HAP-1 (cell line): ENCODE results near the gene ERFE.
A peak's percentile ranks its signal among the peaks of the same experiment; 100 is the strongest.

Experiments used
- DNase-seq, 2 experiments: peaks; one replicate each; pipeline ENCODE4 v3.0.0-alpha.2; 2016 to 2020; ENCODE audit warnings: low spot score in 2 of 2
- H3K27me3 ChIP-seq: fragments of 250-450 bp; sonication (Bioruptor Pico); 2 replicates; pipeline ENCODE4 v1.5.1; 2020; ENCODE audit warnings: low read depth, mild to moderate bottlenecking, moderate library complexity
- H3K36me3 ChIP-seq: fragments of 250-450 bp; sonication (Bioruptor Pico); replicated peaks from 2 replicates; pipeline ENCODE4 v1.5.1; 2020; ENCODE audit warnings: mild to moderate bottlenecking
- H3K4me1 ChIP-seq: fragments of 250-450 bp; sonication (Bioruptor Pico); 2 replicates; pipeline ENCODE4 v1.5.1; 2020; ENCODE audit warnings: mild to moderate bottlenecking
- H3K4me3 ChIP-seq: fragments of 250-450 bp; sonication (Bioruptor Pico); 2 replicates; pipeline ENCODE4 v1.5.1; 2020; ENCODE audit warnings: mild to moderate bottlenecking, moderate library complexity
- H3K9me3 ChIP-seq: fragments of 250-450 bp; sonication (Bioruptor Pico); 2 replicates; pipeline ENCODE4 v1.5.1; 2020; ENCODE audit warnings: mild to moderate bottlenecking, moderate library complexity
- in situ Hi-C: fragments of 300-500 bp; cut with MboI; formaldehyde crosslinking; loops from 3 replicates; pipeline ENCODE4 v1.14.3; 2020; ENCODE audit warnings: low sequenced_read_pairs, inconsistent platforms, mixed read lengths

ERFE gene

DNA sequence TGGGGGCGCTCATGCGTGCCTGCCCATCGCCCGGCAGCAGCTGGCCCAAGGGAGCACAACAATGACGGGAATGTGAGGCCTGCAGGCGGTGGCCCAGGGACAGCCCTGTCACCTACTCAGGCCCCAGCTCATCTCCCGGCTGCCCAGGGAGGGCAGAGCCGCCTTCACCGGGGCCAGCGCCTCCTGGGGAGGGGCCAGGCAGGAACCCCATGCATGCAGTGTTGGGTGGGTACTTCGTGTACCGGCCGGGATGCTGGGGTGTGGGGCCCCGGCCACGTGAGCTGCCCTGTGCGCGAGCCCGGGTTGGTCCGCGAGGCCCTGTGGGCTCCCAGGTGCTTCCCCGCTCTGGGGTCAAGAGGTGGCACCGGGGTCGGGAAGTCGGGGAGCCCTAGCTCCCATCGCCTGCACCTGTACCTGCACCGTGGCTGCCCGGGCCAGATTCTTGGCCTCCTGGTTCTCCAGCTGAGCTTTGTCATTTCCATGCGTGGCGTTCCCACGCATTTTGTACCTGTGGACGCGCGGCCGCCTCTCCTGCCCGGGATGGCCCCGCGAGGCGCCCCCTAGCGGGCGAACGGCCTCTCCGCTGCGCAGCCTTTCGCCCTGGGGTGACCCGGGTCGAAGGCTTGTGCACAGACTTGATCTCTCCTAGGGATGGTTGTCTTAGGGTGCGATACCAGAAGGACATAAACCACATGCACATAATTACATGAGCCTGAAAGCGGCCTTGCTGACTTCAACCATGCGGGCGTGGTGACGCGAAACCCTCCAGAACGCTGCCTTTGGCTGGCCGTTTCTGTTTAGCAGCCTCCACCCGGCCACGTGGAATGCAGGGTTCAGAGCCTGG, 19.4 kb upstream of the ERFE start:
- DNase-seq = peak; percentile 12 to 71
- H3K36me3 ChIP-seq = no peaks in the 10 kb centered on the region
- H3K4me3 ChIP-seq = no peak overlapping the region
- H3K27me3 ChIP-seq = no peaks in the 10 kb centered on the region
- no peaks in the 10 kb centered on the region for H3K4me1 ChIP-seq
- no peaks in the 10 kb centered on the region for H3K9me3 ChIP-seq
- in situ Hi-C loops = no loop called here

DNA sequence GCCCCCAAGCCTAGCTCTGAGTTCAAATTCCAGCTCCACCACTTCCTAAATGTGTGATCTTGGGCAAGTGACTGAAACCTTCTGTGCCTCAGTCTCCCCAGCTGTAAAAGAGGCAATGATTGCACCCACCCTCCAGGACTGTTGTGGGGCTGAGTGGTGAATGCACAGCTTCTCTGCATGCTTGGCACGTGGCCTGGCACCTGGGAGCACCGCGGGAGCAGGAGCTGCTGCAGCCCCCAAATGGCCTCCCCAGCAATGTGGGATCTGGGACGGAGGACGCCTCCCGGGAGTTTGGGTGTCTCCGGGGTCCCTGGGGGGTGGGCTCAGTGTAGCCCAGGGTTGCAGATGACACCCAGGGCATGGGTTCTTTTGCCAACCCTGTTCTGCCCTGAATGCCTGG, 18.7 kb upstream of the ERFE start:
- DNase-seq = no peak
- in situ Hi-C loops = no loop called here
- Histone ChIP-seq H3K36me3 (no peaks in the 10 kb centered on the region), H3K9me3 (no peaks in the 10 kb centered on the region), H3K4me3 (no peak overlapping the region), H3K27me3 (no peaks in the 10 kb centered on the region), H3K4me1 (no peaks in the 10 kb centered on the region)

DNA sequence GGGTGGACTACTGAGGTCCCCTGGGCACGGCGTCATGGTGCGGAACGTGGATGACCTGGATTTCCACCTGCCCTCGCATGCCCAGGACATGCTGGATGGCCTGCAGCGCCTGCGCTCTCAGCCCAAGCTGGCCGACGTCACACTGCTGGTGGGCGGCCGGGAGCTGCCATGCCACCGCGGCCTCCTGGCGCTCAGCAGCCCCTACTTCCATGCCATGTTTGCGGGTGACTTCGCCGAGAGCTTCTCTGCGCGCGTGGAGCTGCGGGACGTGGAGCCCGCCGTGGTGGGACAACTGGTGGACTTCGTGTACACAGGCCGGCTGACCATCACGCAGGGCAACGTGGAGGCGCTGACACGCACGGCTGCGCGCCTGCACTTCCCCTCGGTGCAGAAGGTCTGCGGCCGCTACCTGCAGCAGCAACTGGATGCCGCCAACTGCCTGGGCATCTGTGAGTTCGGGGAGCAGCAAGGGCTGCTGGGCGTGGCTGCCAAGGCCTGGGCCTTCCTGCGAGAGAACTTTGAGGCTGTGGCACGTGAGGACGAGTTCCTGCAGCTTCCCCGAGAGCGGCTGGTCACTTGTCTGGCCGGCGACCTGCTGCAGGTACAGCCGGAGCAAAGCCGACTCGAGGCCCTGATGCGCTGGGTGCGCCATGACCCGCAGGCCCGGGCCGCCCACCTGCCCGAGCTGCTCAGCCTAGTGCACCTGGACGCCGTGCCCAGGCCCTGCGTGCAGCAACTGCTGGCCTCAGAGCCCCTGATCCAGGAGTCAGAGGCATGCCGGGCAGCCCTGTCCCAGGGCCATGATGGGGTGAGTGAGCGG, 17.8 kb upstream of the ERFE start:
- H3K4me3 ChIP-seq = no peak overlapping the region
- H3K36me3 ChIP-seq = no peaks in the 10 kb centered on the region
- H3K4me1 ChIP-seq = no peaks in the 10 kb centered on the region
- DNase-seq = no peak
- no peaks in the 10 kb centered on the region for H3K27me3 ChIP-seq
- in situ Hi-C loops = no loop called here
- no peaks in the 10 kb centered on the region for H3K9me3 ChIP-seq

DNA sequence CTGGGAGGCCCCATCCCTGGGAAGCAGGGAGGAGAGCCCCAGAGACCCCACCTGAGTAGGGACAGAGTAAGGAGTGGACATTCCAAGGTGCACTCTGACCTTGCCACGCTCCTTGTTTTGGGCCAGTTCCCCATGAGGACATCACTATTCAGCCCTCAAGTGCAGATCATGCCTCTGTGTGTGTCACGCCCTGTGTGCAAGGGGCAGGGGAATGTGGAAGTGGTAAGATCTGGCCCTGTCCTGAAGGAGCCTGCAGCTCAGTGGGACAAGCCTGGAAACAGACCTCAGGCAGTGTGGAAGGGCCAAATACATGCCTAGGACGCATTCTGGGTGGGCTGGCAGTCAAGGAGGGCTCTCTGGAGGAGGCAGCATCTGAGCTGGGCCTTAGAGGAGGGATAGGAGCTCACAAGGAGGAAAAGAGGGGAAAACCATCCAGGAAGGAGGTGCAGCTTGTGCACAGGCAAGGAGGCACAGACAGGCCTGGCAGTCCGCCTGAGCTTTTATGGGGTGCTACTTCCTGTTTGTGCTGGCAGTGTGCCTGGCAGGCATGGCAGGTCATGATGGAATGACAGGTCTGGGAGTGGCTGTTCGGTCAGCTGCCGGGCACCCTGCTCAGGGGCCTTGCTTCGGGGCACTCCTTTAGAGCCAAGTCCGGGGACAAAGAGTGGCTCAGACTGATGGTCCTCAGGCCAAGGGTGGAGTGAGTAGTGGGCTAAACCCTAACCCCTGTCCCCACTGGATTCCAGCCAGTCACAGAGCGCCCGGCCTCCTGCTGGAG, 17.0 kb upstream of the ERFE start:
- DNase-seq = no peak
- H3K9me3 ChIP-seq = no peaks in the 10 kb centered on the region
- H3K4me1 ChIP-seq = no peaks in the 10 kb centered on the region
- no peaks in the 10 kb centered on the region for H3K27me3 ChIP-seq
- H3K36me3 ChIP-seq = no peaks in the 10 kb centered on the region
- H3K4me3 ChIP-seq = no peak overlapping the region
- in situ Hi-C loops = no loop called here

DNA sequence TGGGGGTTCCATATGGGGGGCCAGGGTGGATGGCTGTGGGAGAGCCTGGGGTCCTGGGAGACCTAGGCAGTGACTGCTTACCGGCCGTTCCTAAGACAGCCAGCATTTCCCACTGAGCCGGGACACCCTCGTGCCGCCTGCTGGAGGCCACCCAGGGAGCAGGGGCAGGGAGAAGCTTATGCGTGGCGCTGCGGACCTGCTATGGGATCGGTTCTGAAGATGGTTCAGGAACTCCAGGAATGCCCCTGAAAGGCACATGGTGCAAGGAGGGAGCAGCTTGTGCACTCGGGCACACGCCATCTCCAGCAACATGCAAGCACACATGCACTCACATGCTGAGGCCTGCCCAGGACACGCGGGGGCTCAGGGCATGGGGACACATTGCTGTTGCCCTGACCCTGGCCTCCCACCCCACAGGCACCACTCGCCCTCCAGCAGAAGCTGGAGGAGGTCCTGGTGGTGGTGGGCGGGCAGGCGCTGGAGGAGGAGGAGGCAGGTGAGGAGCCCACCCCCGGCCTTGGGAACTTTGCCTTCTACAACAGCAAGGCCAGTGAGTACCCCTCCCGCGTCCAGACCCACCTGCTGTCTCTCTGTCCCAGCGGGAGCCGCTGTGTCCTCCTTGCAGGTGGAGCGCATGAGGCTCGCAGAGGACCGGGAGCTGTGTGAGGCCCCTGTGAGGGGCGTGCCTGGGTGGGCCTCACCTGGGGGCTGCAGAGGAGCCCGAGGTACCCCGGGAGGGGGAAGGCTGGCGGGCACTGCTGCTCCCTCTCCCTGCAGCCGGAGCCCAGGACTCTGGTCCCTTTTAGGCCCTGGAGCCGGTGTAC, 16.2 kb upstream of the ERFE start:
- Histone ChIP-seq H3K36me3 (no peaks in the 10 kb centered on the region), H3K27me3 (no peaks in the 10 kb centered on the region), H3K4me1 (no peaks in the 10 kb centered on the region), H3K9me3 (no peaks in the 10 kb centered on the region), H3K4me3 (no peak overlapping the region)
- DNase-seq = no peak
- in situ Hi-C loops = no loop called here

- DNase-seq = no peak
These were observed 15.4 kb upstream of the ERFE start for GRCh38 chr2:238143239-238143951.

DNA sequence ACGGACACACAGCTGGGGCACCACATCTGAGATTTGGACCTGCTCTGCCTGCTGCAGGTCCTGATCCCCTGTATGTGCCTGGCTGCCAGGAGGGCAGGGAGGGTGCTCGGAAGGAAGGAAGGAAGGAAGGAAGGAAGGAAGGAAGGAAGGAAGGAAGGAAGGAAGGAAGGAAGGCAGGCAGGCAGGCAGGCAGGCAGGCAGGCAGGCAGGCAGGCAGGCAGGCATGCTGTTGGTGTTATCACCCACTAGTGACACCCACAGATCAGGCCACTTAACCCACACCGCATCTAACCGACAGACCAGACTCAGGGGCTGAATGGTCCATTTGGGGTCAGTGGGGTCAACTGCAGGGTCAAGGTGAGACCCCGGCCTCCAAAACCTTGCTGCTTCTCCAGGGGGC, 14.5 kb upstream of the ERFE start:
- no peaks in the 10 kb centered on the region for H3K9me3 ChIP-seq
- H3K27me3 ChIP-seq = no peaks in the 10 kb centered on the region
- H3K36me3 ChIP-seq = no peaks in the 10 kb centered on the region
- no peak for DNase-seq
- H3K4me1 ChIP-seq = no peaks in the 10 kb centered on the region
- in situ Hi-C loops = no loop called here
- H3K4me3 ChIP-seq = no peak overlapping the region

More at GRCh38 chr2:238143239-238143951, 15.4 kb upstream of the ERFE start:
- H3K27me3 ChIP-seq = no peaks in the 10 kb centered on the region
- H3K36me3 ChIP-seq = no peaks in the 10 kb centered on the region
- H3K4me1 ChIP-seq = no peaks in the 10 kb centered on the region
- in situ Hi-C loops = no loop called here
- H3K9me3 ChIP-seq = no peaks in the 10 kb centered on the region
- no peak overlapping the region for H3K4me3 ChIP-seq

GRCh38 chr2:238145046-238145445, 13.7 kb upstream of the ERFE start:
- DNase-seq = no peak
- Histone ChIP-seq H3K4me1 (no peaks in the 10 kb centered on the region), H3K36me3 (no peaks in the 10 kb centered on the region), H3K9me3 (no peaks in the 10 kb centered on the region), H3K4me3 (no peak overlapping the region), H3K27me3 (no peaks in the 10 kb centered on the region)
- in situ Hi-C loops = no loop called here

DNA sequence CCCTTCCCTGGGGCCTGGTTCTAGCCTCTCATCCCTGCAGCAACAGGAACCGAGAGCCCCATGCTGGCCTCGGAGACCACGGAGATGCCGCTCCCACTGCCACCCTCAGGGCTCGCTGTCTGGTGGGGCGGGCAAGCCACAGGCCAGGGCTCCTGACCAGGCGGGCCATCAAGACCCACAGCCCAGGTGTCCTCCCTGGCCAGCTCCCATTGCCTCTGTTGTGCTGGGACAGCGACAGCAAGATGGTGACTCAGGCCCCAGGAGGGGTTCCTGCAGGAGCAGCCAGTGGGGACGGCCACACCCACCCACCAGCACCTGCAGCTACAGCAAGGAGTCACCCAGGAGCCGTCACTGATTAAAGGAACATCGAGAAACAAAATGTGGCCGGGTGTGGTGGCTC, 12.9 kb upstream of the ERFE start:
- no peaks in the 10 kb centered on the region for H3K9me3 ChIP-seq
- H3K27me3 ChIP-seq = no peaks in the 10 kb centered on the region
- H3K36me3 ChIP-seq = no peaks in the 10 kb centered on the region
- H3K4me3 ChIP-seq = no peak overlapping the region
- no peak for DNase-seq
- in situ Hi-C loops = no loop called here
- H3K4me1 ChIP-seq = no peaks in the 10 kb centered on the region

- Histone ChIP-seq H3K9me3 (no peaks in the 10 kb centered on the region), H3K27me3 (no peaks in the 10 kb centered on the region), H3K4me1 (no peaks in the 10 kb centered on the region), H3K36me3 (no peaks in the 10 kb centered on the region), H3K4me3 (no peak overlapping the region)
- no peak for DNase-seq
- in situ Hi-C loops = no loop called here
These were observed 11.8 kb upstream of the ERFE start for GRCh38 chr2:238146884-238147544.

- in situ Hi-C loops = no loop called here
- no peaks in the 10 kb centered on the region for H3K9me3 ChIP-seq
- no peak overlapping the region for H3K4me3 ChIP-seq
- no peaks in the 10 kb centered on the region for H3K4me1 ChIP-seq
- H3K36me3 ChIP-seq = no peaks in the 10 kb centered on the region
- no peak for DNase-seq
- no peaks in the 10 kb centered on the region for H3K27me3 ChIP-seq
These were observed 9.8 kb upstream of the ERFE start for GRCh38 chr2:238148981-238149380.

- in situ Hi-C loops = no loop called here
- Histone ChIP-seq H3K4me3 (no peak overlapping the region), H3K9me3 (no peaks in the 10 kb centered on the region), H3K4me1 (no peaks in the 10 kb centered on the region), H3K36me3 (no peaks in the 10 kb centered on the region), H3K27me3 (no peaks in the 10 kb centered on the region)
- no peak for DNase-seq
These were observed 8.8 kb upstream of the ERFE start for GRCh38 chr2:238149841-238150572.
